Umbilical cord (tissue), 2 donors: Measurements from ENCODE around the gene CAPZB. TPM values are rescaled to one million over a fixed set of nuclear protein-coding genes. Genes with fewer than 3 reads are reported as not detected.
A peak's percentile ranks its signal among the peaks of the same experiment; 100 is the strongest.

ENCODE experiments used
- DNase-seq: peaks from one replicate; pipeline ENCODE4 v3.0.0-alpha.2; 2015; ENCODE audit warnings: low spot score
- total RNA-seq: library from RNA; depleted of rRNA; stranded (reverse); fragments of >200 nt; gene quantifications from one replicate; pipeline ENCODE4 v1.2.3, GENCODE V29; 2014; ENCODE audit warnings: low replicate concordance; ENCODE audit not compliant: insufficient read depth

Gene CAPZB
- total RNA-seq, 1 donor from 2014 or later = 77.0 TPM

DNA sequence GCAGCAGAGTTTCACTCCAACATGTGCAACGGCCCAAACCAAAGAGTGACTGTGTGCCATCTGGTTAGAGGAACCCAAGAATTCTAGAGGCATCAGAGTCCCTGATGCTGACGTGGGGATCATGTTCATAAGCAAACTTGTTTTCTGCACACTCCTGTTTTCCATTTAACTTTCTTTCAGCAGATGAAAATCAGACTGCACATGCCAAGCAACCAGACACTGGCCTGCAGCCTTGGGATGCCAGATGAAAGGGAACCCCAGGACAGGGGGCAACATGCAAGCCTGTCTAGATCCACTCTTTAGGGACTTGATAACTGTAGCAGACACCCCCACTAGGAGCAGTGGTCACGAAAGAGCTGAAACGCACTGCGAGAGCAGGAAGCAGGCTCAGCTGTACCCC, 116.4 kb downstream of the CAPZB start:
- no peak for DNase-seq

- no peak for DNase-seq
Measured at GRCh38 chr1:19368050-19368449, 117.3 kb downstream of the CAPZB start.

DNA sequence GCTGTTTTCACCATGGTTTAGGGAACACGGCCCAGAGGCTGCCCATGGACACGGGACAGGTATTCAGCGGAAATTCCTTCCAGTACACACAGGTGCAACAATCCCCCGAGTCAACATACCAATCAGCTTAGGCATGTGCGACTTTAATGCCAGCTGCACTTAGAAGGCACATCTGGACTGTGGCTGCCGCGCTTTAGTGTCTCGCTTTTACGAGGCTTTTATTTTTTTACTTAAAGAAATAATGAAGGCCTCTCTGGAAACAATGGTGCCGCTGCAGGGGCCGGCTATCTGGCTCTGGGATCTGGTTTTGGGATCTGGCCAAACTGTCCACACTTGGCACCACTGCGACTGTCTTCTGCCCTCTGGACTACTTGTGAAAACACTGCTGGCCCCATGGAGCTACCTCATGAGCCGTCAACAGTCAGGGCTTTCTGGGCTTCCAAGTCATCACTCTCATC, 117.7 kb downstream of the CAPZB start:
- no peak for DNase-seq

- no peak for DNase-seq
Measured at GRCh38 chr1:19366599-19367536, 118.5 kb downstream of the CAPZB start.

GRCh38 chr1:19365721-19366120, 119.6 kb downstream of the CAPZB start:
- peak; percentile 65 for DNase-seq

DNA sequence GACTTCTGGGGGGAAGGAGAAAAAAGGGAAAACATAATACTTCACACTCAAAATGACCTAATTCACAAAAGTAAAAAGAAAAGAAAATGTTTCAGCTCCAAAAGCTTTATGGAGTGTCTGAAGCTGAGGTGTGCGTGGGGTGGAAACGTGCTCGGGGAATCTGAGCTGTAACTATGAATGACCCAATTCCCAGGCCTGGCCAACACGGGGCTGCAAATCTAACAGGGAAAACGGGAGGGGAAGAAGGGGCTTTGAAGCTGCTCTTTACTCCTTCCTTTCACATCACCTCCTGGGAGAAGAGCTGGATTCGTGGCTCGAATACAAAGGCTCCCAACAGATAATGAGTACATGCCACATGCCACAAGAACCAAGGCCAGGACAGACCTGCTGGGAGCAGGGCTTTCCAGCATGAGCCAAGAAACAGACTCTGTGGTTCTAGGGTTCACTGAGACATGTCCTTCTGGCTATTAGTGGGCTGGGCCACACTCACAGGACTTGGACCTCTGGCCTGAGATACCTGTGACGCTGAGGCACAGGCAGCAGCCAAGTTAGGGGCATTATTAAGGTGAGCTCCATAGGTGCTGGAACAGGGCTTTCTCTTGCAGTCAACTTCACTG, 121.7 kb downstream of the CAPZB start:
- DNase-seq = no peak

GRCh38 chr1:19361611-19362147, 123.7 kb downstream of the CAPZB start:
- DNase-seq = peak; percentile 72

- peak; percentile 75 for DNase-seq
Measured at GRCh38 chr1:19360843-19361610, 124.3 kb downstream of the CAPZB start.

GRCh38 chr1:19360432-19360831, 124.9 kb downstream of the CAPZB start:
- no peak for DNase-seq

DNA sequence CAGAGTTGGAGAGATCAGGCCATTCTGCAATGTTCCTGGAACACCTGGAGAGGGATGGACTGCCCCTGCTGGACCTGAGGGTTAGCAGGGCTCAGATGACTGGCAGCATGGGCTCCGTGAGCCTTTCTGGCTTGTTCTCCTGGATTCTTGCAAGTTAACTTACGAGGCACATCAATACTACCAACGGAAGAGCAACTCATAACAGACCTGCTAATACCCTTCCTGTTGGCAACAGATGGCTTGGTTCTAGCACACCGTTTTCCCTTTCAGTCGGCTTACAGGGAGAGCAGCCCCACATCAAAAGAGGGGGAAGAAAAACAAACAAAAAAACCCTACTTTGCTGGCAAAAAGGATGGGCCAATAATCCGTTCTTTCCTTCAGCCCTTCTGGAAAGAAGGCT, 125.3 kb downstream of the CAPZB start:
- no peak for DNase-seq

GRCh38 chr1:19359357-19359756, 126.0 kb downstream of the CAPZB start:
- DNase-seq = no peak

DNA sequence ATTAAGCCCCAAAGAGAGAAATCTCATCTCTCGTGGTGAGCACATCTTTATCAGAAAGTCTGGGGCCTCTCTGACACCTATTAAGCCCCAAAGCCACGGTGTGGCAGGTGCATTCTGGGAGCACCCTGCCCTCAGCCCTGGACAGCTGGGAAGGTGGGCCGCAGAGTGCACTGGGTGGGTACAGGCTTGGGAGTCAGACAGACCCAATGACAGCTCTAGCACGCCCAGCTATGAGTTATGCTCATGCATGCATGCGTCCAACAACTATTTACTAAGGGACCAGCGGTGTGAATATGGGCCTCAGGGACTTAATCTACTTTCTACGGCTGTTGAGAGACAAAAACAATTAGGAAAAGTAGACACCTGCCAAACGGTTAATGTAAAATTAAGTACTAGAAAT, 126.6 kb downstream of the CAPZB start:
- DNase-seq = no peak

DNA sequence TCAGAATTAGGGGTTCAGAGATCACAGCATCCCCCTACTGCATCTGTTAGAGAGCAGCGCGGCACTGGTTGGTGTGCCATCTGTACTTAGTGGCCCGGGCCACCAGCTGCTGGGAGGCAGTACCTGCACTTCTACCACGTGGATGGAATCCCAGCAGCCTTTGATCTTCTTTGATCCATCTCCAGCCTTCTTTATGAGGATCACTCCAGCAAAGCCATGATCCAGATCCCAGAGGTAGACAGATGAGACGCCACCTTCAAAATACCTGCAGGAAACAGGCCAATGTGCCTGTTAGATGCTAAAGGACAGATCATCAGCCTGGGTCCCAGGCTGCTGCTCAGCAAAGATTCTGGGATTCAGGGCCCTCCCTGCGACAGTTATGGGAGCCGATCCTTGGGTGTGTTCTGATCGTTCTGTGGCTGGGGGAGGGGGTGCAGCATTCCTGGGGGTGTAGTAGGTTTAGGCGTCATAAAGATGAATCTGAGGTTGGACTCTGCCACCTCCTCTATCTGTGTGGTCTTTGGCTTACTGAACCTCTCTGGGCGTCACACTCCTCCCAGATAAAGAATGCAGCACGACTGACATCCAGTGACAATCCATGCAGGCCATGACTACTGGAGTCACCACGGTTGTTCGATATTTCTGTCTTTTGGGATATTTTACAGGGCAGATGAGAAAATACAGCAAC, 127.9 kb downstream of the CAPZB start:
- no peak for DNase-seq

DNA sequence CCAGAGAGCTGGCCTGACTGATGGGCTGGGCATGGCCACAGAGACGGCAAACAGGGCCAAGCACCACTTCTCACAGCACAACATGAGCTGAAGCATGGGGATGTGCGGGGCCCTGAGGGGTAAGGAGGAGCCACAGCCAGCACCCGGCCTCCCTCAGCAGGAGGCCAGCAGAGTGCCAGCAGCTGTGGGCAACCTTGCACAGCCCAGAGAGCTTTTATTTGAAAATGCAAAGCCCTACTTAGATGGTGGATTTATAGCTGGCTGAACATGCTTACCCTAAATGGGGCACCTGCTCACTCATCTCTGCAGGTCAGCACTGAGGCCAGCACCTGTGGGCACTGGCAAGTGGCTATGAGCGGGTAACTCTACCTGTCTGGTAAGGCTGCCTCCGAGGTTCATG, 129.1 kb downstream of the CAPZB start:
- no peak for DNase-seq

DNA sequence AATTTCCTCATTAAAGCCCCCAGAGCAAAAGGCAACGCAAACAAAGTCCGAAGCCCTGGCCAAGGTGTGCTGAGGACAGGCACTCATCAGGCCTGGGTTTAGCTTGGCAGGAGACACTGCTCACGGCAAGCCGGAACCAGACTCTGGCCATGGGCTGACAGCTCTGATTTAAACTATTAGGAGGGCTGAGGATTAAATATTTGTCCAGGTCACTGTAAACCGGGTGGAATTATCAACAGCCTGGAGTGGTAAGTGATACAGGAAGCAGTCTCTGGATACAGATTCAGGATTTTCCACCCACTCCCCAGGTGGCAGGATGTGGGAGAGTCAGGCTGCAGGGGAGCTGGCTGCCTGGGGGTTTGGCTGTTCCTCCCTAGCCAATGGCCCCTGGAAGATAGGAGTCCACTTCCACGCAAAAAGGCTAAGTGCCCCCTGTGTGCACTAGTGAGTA, 130.8 kb downstream of the CAPZB start:
- DNase-seq = no peak

DNA sequence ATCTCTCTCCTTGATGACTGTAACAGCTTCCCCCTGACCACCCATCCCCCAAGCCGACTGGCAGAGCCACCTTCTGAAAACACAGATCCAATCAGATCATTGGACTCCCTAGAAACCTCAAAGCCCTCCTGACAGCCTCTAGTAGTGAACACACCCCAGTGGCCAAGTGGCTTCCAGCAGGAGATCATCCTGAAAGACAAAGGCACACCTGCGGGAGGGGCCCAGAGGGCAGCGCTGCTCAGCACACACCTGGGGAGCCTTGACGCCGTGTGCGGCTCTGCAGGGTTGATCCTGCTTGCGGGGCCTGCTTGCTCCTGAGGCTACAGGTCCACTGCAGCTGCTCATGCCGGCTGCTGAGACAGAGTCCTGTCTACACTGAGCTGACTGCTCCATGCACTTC, 131.7 kb downstream of the CAPZB start:
- no peak for DNase-seq

GRCh38 chr1:19352839-19353238, 132.5 kb downstream of the CAPZB start:
- DNase-seq = no peak

DNA sequence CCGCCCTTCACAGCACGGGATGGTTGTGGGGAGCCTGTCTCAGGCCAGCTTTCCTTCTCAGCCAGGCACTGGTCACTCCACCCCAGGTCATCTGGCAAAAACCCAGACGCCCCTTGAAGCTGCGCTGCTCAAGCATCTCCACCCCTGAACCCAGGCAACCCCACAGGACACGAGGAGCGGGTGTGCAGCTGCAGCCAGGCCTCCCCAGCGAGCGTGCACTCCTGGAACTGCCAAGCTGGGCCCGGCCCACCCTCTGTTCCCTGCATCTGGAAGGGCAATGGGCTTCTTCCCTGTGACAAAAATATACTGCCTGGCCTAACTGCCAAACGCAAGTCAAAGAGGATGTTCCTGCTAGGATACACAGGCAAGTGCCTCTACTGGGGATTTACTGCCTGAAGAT, 133.5 kb downstream of the CAPZB start:
- no peak for DNase-seq

DNA sequence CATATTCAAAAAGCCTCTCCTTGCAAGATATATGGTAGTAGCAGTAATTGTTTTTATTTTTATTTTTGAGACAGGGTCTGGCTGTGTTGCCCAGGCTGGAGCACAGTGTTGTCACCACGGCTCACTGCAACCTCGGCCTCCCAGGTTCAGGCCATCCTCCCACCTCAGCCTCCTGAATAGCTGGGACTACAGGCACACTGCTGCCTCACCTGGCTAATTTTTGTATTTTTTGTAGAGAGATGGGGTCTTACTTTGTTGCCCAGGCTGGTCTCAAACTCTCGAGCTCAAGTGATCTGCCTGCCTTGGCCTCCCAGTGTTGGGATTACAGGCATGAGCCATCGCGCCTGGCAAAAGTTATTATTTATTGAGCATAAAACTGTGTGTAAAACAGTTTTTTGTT, 134.8 kb downstream of the CAPZB start:
- no peak for DNase-seq

GRCh38 chr1:19349999-19350398, 135.3 kb downstream of the CAPZB start:
- DNase-seq = no peak
